HG02840 (cell line): Measurements from ENCODE around the gene DPY19L2.
"Not testable (repeated sequence)": the region's sequence is repeated elsewhere in the genome, so short reads cannot be mapped to it uniquely, and the experiment has no call there.

ENCODE experiments used
- ATAC-seq: cut with Tn5 transposase; IDR thresholded peaks from one replicate; pipeline ENCODE4 v1.9.1; 2021; ENCODE audit warnings: mild to moderate bottlenecking, moderate library complexity, moderate number of reproducible peaks; ENCODE audit not compliant: unreplicated experiment, low FRiP score

The DPY19L2 gene

DNA sequence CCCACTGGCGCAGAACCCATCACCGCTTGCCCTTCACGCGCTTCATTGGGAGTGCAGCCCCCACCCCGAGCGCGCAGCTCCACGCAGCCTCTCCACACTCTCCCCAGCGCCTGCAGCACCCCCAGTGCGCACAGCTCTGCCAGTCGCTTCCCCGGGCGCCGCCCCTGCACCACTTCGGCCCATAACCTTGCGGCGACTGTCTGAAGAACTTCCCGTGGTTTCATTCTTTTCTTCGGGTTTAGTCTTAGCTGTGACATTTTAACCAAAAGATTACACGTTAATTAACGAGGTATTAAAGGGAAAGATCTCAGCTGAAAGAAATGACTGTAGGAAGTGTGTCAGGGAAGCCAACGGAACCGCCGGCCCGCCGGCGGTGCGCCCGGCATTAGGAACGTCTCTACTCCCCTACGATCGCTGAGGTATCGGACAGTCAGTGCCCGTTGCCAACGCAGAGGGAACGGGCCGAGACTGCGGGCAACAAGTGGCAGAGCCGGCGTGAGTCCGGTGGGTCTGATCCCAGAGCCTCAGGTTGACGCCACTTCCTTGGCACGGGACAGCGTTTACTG is 590 bp upstream of the DPY19L2 start:
- ATAC-seq = peak; percentile 47

DNA sequence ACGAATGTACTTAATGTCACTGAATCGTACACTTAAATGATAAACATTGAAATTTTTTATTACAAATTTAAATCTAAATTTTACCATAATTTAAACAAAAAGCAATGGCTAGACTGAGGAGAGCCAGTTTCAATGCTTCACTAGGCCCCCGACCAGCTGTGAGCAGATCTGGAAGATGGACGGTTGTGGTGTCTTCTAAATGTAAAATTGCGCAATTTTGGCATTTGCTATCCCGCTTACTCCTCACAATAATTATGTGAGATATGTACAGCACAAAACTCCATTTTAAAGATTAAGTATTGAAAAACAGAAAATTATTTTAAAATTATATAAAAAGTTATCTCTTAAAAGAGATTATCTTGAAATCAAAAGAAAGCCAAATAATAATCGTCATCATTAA is 5.3 kb downstream of the DPY19L2 start:
- not testable (repeated sequence) for ATAC-seq

DNA sequence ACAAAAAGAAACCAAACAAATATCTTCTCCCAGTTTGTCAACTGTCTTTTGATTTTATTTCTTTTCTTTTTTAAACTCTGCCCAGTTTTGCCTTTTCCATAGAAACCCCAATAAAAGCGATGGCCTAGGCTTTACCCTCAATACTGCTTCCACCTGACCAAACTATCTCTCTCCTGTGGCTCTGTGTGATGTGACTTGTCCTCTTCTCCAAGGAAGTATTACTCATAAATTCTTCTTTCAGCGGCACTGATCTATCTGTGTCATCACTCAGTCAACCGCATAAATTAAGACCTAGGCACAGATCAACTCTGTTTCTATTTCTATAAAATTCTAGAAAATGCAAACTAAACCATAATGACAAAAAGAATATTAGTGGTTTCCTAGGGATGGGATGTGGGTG is 9.8 kb downstream of the DPY19L2 start:
- ATAC-seq = not testable (repeated sequence)

DNA sequence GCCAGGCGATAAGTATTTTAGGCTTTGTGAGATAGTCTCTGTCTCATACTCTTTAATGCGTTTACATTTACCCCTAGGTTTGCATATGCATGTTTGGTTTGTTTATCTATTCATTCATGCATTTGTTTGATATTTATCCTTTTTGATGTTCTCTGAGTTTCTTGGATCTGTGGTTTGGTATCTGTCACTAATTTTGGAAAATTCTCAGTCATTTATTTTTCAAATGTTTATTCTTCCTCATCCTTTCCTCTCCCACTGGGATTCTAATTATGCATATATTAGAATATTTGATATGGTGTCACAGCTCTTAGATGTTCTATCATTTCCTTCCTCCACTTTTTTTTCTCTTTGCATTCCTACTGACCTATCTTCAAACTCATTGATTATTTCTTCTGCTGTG is 11.9 kb downstream of the DPY19L2 start:
- ATAC-seq = not testable (repeated sequence)

DNA sequence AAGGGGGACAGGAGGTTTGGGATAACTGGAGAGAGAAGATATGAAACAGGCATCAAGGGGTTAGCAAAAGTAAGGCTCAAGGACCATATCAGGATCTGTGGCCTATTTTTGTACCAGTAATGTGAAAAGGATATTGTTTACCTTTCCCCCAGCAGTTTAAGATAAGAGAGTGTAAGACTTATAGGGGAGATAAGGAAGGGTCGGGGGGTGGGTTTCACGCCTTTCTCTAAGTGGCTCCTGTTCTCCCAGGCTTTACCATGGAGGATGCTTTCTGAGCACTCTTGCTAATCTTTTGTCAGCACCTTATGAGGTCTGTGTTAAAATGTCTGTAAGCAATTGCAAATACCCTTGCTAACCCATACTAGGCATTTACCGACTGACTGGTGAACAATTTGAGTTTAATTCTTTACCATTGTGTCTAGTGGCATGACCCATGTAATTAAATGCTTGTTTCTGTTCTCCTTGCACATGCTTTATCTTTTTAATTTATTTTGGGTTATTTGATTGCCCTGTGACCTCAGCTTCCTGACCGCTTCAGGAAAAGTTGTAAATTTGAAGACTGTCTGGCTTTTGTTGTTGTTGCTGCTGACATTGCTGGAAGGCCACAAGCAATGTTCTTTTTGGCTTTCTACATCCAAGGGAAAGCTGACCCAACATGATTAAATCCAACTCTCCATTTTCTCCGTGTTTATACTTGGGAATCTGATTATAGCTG is 12.6 kb downstream of the DPY19L2 start:
- not testable (repeated sequence) for ATAC-seq

DNA sequence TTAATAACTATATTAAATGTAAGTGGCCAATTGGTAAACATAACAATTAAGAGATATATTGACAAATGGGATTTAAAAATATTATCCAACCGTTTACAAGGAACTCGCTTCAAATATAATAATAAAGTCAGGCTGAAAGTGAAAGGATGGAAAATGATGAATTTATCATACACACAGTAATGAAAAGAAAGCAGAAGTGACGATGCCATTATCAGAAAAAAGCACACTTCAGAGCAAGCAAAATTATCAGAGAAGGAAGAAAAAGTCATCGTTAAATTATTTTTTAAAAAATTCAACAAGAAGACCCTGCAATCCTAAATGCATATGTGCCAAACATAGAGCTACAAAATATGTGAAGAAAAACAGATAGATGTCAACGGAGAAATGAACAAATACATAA is 13.8 kb downstream of the DPY19L2 start:
- ATAC-seq = not testable (repeated sequence)

DNA sequence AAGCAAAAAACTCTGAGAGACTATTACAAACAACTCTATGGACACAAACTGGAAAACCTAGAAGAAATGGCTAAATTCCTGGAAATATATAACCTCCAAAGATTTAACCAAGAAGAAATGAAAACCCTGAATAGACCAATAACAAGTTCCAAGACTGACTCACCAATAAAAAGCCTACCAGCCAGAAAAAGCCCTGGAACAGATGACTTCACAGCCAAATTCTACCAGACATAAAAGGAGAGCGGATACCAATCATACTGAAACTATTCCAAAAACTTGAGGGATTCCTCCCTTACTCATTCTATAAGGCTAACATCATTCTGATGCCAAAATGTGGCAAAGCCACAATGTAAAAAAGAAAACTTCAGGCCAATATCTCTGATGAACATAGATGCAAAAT is 18.8 kb downstream of the DPY19L2 start:
- ATAC-seq = not testable (repeated sequence)

DNA sequence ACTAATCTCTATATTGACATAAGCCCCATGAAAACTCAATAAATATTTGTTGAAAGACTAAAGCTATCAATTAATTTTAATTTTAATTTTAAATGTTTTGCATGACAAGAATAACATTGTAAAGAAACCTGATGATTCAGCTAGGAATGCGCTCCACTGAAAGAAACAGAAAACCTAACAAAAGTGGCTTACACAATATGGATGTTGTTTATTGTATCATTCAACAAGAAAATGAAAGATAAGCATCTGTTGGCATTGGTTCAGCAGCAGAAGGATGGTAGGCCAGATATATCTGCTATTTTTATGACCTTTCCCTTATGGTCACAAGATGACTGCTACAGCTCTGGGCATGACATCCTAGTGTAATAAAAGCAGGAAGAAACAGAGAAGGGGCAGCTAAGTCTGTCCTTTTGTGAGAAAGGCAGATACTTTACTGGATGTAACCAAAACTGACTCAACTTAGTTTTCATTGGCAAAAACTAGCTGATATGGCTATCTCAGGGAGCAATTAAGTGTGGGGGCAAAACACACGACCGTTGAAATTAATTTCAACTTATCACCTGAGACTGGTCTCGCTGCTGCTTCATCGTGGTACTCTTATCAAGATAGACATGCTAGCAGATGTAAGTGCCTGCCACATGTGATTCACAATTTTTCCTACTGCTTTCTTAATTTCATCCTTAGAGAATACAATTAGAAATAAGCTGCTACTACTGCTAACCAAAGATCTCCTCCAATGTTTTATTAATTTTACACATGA is 24.7 kb downstream of the DPY19L2 start:
- not testable (repeated sequence) for ATAC-seq

DNA sequence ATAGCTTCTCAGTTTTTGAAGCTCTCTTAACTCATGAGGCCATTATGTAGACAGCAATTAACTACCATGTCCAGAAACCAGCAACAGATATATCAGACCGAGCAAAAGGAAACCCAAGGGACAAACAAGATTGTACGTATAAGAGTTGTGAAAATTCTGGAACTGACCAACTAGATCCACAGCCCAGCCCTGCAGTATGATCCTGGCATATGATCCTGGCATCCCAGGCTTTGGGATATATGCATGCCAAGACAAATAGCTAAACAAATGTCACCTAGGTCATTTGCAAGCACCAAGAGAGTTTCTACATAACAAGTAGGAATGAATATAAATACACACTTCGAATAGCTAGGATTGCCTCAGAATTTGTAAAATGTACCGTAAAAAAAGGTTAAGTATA is 44.0 kb downstream of the DPY19L2 start:
- not testable (repeated sequence) for ATAC-seq

DNA sequence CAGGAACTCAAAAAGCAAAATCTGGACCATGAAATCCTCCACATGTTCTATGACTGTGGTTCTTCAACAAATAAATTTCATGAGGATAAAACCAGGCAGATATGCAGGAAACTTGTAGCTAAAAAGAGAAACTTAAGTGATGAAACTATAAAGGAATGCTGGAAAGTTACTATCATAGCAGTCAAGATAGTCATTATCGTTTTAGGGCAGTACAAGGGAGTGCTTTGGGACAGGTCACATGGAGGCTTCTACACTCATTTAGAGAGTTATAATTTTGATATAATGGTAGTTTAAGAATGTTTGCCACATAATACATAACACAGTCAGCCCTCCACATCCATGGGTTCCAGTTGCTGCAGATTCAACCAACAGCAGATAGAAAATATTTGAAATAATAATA is 52.7 kb downstream of the DPY19L2 start:
- not testable (repeated sequence) for ATAC-seq

DNA sequence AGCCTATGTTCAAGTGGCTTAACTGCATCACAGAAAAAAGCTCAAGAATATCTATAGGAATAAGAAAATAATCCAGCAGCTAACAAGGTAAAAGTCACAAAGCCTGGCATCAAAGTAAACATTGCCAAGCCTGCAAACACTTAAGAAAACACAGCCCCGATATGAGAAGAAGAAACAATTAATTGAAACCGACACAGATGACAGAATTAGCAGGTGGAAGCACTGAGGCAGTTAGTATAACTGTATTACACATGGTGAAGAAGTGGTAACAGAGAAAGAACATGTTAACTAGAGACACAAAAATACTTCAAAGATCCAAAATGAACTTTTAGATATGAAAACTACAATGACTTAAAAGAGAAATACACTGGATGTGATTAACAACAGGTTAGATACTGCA is 57.0 kb downstream of the DPY19L2 start:
- not testable (repeated sequence) for ATAC-seq

DNA sequence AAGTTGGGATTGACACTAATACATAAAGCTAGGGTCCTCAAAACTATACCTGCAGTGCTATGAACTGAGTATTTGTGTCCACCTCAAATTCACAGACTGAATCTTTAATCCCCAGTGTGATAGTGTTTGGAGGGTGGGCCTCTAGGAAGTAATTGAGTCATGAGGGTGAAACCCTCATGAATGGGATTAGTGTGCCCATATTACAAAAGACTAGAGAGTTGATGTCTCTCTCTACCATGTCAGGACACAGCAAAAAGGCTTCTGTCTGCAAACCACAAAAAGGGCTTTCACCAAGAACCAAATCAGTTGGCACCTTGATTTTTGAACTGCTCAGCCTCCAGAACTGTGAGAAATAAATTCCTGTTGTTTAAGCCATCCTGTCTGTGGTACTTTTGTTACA is 59.0 kb downstream of the DPY19L2 start:
- ATAC-seq = not testable (repeated sequence)

DNA sequence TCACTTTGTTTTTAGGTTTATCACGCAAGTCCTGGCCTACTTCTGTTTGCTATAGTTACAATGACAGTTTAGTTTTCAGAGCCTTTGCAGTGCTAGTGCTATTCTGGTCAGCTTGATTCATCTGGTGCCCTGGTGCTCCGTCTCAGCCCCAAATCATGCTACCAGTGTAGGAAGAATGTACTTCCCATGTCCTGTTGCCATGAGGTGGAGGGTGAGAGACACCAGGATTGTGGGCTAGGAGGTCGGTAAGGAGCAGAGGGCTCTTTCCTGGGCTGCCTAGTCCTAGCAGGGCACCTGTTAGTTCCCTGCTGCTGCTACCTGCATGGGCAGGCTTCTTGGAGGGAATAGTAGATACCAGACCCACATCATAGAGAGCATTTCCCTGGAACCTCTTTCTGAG is 63.3 kb downstream of the DPY19L2 start:
- ATAC-seq = not testable (repeated sequence)

DNA sequence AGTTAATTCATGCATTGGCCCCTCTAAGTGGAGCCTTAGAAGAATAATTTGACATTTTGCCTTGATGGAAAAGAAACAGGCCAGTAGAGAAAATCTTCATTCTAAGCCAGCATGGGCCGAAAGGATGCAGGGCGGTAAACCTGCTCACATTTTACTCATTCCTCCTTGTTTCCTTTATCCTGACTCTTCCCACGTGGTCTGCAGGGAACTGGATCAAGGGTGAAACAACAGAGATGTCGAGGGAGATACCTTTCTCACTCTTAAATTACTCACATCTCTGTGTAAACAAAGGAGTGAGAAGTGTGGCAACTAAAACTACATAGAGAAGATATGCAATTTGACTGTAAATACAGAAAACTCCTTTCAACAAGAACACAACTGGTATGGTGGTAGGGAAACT is 73.5 kb downstream of the DPY19L2 start:
- not testable (repeated sequence) for ATAC-seq

DNA sequence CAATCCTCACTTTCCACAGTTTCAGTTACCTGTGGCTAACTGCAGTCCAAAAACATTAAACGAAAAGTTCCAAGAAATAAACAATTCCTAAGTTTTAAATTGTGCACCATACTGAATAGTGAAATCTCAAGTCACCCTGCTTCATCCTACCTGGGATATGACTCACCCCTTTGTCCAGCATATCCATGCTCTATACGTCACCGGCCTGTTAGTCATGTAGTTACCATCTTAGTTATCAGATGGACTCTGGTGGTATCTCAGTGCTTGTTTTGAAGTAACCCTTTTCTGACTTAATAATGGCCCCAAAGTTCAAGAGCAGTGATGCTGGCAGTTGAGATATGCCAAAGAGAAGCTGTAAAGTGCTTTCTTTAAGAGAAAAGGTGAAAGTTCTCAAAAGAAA is 83.9 kb downstream of the DPY19L2 start:
- not testable (repeated sequence) for ATAC-seq

DNA sequence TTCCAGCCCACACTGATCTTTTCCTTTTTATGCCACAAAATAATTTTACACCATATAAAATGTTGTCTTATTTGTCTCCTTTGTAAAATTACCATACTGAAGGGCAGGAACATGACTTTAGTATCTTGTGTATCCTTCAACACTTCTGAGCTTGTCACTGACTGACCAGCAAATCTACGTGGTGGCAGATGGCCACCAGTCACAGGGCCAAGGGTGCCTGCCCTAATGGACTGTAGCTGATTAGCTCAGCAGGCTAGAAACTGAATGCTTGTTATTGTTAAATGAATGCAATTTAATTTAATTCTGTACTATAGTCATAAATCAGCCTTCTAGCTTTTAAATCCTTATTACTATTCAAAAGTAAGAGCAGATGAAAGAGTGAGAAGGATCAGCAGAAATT is 85.0 kb downstream of the DPY19L2 start:
- not testable (repeated sequence) for ATAC-seq

DNA sequence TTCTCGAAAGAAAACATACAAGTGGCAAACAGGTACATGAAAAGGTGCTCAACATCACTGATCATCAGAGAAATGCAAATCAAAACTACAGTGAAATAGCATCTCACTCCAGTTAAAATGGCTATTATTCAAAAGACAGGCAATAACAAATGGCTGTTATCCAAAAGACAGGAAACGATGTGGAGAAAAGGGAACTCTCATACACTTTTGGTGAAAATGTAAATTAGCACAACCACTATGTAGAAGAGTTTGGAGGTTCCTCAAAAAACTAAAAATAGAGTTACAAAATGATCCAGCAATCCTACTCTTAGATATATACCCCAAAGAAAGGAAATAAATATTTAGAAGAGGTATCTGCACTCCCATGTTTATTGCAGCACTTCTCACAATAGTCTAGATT is 90.7 kb downstream of the DPY19L2 start:
- ATAC-seq = not testable (repeated sequence)

DNA sequence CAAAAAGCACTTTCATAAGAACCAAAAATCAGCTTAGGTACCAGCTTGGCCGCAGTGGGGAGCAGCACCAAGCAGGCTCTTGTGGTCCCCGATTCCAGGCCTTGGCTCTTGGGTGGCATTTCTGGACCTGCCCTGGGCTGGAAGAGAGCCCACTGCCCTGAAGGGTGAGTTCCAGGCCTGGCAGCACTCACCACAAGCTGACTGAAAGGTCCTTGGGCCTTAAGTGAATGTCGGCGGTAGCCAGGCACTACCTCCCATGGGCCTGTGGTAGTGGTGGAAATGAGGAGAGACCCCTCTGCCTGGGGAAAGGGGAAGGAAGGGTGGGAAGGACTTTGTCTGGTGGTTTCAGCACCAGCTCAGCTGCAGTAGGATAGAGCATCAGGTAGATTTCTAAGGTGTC is 96.3 kb downstream of the DPY19L2 start:
- ATAC-seq = not testable (repeated sequence)

DNA sequence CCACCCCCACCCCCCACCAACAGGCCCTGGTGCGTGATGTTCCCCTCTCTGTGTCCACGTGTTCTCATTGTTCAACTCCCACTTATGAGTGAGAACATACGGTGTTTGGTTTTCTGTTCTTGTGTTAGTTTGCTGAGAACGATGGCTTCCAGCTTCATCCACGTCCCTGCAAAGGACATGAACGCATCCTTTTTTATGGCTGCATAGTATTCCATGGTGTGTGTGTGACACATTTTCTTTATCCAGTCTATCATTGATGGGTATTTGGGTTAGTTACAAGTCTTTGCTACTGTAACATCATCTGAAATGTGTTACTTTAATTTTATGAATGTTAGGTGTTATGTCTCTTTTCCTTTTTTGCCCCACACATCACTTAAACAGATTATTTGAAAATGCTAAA is 109.8 kb downstream of the DPY19L2 start:
- not testable (repeated sequence) for ATAC-seq

DNA sequence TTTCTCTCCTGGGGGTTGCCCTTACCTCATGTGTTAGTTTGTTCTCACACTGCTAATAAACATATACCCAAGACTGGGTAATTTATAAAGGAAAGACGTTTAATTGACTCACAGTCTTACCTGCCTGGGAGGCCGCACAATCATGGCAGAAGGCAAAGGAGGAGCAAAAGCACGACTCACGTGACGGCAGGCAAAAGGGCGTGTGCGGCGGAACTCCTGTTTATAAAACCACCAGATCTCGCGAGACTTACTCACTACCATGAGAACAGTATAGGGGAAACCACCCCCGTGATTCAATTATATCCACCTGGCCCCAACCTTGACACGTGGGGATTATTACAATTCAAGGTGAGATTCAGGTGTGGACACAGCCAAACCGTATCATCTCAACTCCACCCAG is 116.9 kb downstream of the DPY19L2 start:
- ATAC-seq = not testable (repeated sequence)

DNA sequence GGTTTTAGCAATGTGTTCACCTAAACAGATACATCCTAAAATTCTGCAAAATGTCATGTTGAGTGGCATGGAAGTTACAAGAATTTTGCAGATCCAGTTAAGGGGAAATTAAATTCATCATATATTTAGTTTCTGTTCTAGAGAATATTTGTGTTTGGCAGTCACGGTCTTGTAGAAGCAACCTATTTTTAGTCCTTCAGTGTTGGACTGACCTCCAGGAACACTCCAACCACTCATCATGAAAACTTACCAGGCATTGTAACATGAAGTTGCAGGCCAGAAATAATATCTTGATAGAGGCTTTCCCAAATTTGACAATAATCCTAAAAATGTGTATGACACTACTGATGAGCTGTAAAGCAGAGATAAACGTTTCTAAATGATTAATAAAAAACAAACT is 119.3 kb downstream of the DPY19L2 start:
- ATAC-seq = not testable (repeated sequence)
